HG03095 (cell line): ENCODE data around the gene UBE3D.
"Not testable (repeated sequence)": the region's sequence is repeated elsewhere in the genome, so short reads cannot be mapped to it uniquely, and the experiment has no call there.

Source experiments
- ATAC-seq: cut with Tn5 transposase; IDR thresholded peaks from one replicate; pipeline ENCODE4 v1.9.1; 2021; ENCODE audit warnings: moderate library complexity; ENCODE audit not compliant: unreplicated experiment

UBE3D gene

GRCh38 chr6:82980086-82980485, 85.6 kb downstream of the UBE3D start:
- ATAC-seq: no peak

GRCh38 chr6:82979657-82980056, 86.0 kb downstream of the UBE3D start:
- no peak for ATAC-seq

GRCh38 chr6:82978362-82978945, 87.2 kb downstream of the UBE3D start:
- ATAC-seq: no peak

GRCh38 chr6:82976179-82976578, 89.5 kb downstream of the UBE3D start:
- no peak for ATAC-seq

- no peak for ATAC-seq
These were observed 93.7 kb downstream of the UBE3D start for GRCh38 chr6:82971877-82972460.

GRCh38 chr6:82970839-82971238, 94.8 kb downstream of the UBE3D start:
- no peak for ATAC-seq

GRCh38 chr6:82968708-82969107, 96.9 kb downstream of the UBE3D start:
- no peak for ATAC-seq

- ATAC-seq: no peak
These were observed 102.3 kb downstream of the UBE3D start for GRCh38 chr6:82963191-82963925.

GRCh38 chr6:82959385-82959941, 106.2 kb downstream of the UBE3D start:
- ATAC-seq: no peak

- ATAC-seq: no peak
These were observed 107.1 kb downstream of the UBE3D start for GRCh38 chr6:82958551-82958950.

- no peak for ATAC-seq
These were observed 107.8 kb downstream of the UBE3D start for GRCh38 chr6:82957868-82958245.

GRCh38 chr6:82957171-82957867, 108.3 kb downstream of the UBE3D start:
- no peak for ATAC-seq

GRCh38 chr6:82955841-82956240, 109.8 kb downstream of the UBE3D start:
- no peak for ATAC-seq

- ATAC-seq: peak; percentile 98
These were observed 110.6 kb downstream of the UBE3D start for GRCh38 chr6:82954937-82955577.

GRCh38 chr6:82954356-82954755, 111.3 kb downstream of the UBE3D start:
- no peak for ATAC-seq

GRCh38 chr6:82953871-82954270, 111.8 kb downstream of the UBE3D start:
- no peak for ATAC-seq

- ATAC-seq: no peak
These were observed 113.7 kb downstream of the UBE3D start for GRCh38 chr6:82951935-82952334.

- no peak for ATAC-seq
These were observed 114.3 kb downstream of the UBE3D start for GRCh38 chr6:82951389-82951788.

GRCh38 chr6:82930915-82931314, 134.7 kb downstream of the UBE3D start:
- not testable (repeated sequence) for ATAC-seq

- no peak for ATAC-seq
These were observed 140.7 kb downstream of the UBE3D start for GRCh38 chr6:82924799-82925535.
